Measurements from ENCODE around the gene MTURN.

The MTURN gene

GRCh38 chr7:30170476-30171205 lies 35.9 kb downstream of the MTURN start:
- no peak overlapping the region for H3K9ac ChIP-seq (ENCODE audit: low read depth, low read length)

GRCh38 chr7:30171766-30172447 lies 37.1 kb downstream of the MTURN start:
- no peak overlapping the region for H3K9ac ChIP-seq (ENCODE audit: low read depth, low read length)
- H3K36me3 ChIP-seq (ENCODE audit: control insufficient read depth, insufficient read depth, low read length): no peaks in the 10 kb centered on the region
- no peak overlapping the region for H3K4me3 ChIP-seq (ENCODE audit: low read depth, low read length)
- H3K27ac ChIP-seq (ENCODE audit: low read depth, low read length): no peak overlapping the region
- peaks cover 23% of the 10 kb centered on the region for H3K4me1 ChIP-seq (ENCODE audit: control insufficient read depth, insufficient read depth, low read length)
- peaks cover 28% of the 10 kb centered on the region for H3K27me3 ChIP-seq (ENCODE audit: control insufficient read depth, insufficient read depth, low read length)
- H3K9me3 ChIP-seq (ENCODE audit: control insufficient read depth, insufficient read depth, low read length): no peaks in the 10 kb centered on the region

More at GRCh38 chr7:30170476-30171205, 35.9 kb downstream of the MTURN start:
- no peaks in the 10 kb centered on the region for H3K36me3 ChIP-seq (ENCODE audit: control insufficient read depth, insufficient read depth, low read length)
- H3K4me1 ChIP-seq (ENCODE audit: control insufficient read depth, insufficient read depth, low read length): peaks cover 29% of the 10 kb centered on the region
- no peaks in the 10 kb centered on the region for H3K9me3 ChIP-seq (ENCODE audit: control insufficient read depth, insufficient read depth, low read length)
- no peak overlapping the region for H3K27ac ChIP-seq (ENCODE audit: low read depth, low read length)
- H3K27me3 ChIP-seq (ENCODE audit: control insufficient read depth, insufficient read depth, low read length): peaks cover 34% of the 10 kb centered on the region
- no peak overlapping the region for H3K4me3 ChIP-seq (ENCODE audit: low read depth, low read length)

GRCh38 chr7:30172451-30172850 lies 37.7 kb downstream of the MTURN start:
- Histone ChIP-seq H3K9me3 (ENCODE audit: control insufficient read depth, insufficient read depth, low read length) (no peaks in the 10 kb centered on the region), H3K4me3 (ENCODE audit: low read depth, low read length) (no peak overlapping the region), H3K4me1 (ENCODE audit: control insufficient read depth, insufficient read depth, low read length) (peaks cover 23% of the 10 kb centered on the region), H3K27ac (ENCODE audit: low read depth, low read length) (no peak overlapping the region), H3K9ac (ENCODE audit: low read depth, low read length) (no peak overlapping the region), H3K36me3 (ENCODE audit: control insufficient read depth, insufficient read depth, low read length) (no peaks in the 10 kb centered on the region), H3K27me3 (ENCODE audit: control insufficient read depth, insufficient read depth, low read length) (peaks cover 23% of the 10 kb centered on the region)

DNA sequence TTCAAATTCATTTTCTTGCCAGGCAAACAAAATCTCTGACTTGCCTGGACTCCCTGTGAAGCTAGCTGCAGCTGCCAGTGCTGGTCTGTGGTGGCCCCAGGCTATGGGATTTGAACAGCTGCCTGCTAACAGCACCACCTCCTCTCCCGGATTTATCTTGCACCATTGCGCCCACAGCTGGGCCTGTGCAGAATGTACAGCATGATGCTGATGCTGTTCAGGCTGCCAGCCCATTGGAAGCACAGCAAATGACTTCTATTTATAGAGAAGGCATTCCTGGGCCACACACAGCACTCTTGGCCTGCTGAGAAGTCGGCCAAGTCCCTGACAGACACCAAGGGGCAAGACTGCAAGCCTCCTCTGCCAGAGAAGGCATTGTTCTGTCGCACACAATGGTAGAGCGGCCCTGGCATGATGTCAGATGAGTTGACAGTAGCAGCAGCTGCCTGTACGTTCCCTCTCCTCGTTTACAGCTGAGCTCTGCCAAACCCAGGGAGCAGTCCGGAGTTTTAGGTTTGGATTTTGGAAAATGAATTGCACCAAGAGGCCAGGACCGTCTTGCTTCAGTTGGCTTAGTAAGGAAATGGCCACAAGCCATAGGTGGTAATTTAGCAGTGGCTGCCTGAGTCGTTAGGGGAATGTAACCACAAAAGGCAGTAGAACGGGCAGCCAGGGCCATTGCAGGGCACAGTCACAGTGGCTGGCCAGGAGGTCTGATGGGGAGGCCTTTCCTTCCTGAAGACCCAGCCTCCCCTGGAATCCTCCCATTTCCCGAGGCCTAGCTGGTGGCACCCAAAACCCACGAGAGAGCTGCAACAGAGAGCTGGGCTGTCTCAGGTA lies 38.5 kb downstream of the MTURN start:
- Histone ChIP-seq H3K27ac (ENCODE audit: low read depth, low read length) (no peak overlapping the region), H3K27me3 (ENCODE audit: control insufficient read depth, insufficient read depth, low read length) (peaks cover 15% of the 10 kb centered on the region), H3K36me3 (ENCODE audit: control insufficient read depth, insufficient read depth, low read length) (no peaks in the 10 kb centered on the region), H3K4me1 (ENCODE audit: control insufficient read depth, insufficient read depth, low read length) (peaks cover 18% of the 10 kb centered on the region), H3K9ac (ENCODE audit: low read depth, low read length) (no peak overlapping the region), H3K9me3 (ENCODE audit: control insufficient read depth, insufficient read depth, low read length) (no peaks in the 10 kb centered on the region), H3K4me3 (ENCODE audit: low read depth, low read length) (no peak overlapping the region)

DNA sequence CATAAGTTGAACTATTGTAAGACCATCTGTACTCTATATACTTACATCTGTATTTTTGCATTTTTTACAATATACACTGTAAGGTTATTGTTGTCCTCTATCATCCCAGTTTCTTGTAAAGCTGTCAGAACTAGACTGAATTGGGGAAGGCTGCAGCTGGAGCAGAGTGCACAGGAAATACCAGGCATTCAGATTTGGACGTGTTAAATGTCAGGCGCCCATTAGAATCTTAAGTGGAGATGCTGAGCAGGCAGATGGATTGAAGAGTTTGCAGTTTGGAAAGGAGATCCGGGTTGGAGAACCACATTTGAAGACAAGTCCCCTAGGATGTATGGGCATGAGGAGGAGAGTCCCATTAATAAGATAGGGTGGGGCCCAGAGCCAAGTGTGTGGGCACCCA lies 40.4 kb downstream of the MTURN start:
- Histone ChIP-seq H3K9ac (ENCODE audit: low read depth, low read length) (no peak overlapping the region), H3K27me3 (ENCODE audit: control insufficient read depth, insufficient read depth, low read length) (peaks cover 7% of the 10 kb centered on the region; the same call in 1 of the 2 replicates), H3K9me3 (ENCODE audit: control insufficient read depth, insufficient read depth, low read length) (no peaks in the 10 kb centered on the region), H3K27ac (ENCODE audit: low read depth, low read length) (no peak overlapping the region), H3K36me3 (ENCODE audit: control insufficient read depth, insufficient read depth, low read length) (no peaks in the 10 kb centered on the region), H3K4me3 (ENCODE audit: low read depth, low read length) (no peak overlapping the region), H3K4me1 (ENCODE audit: control insufficient read depth, insufficient read depth, low read length) (peaks cover 2% of the 10 kb centered on the region; the same call in 1 of the 2 replicates)

DNA sequence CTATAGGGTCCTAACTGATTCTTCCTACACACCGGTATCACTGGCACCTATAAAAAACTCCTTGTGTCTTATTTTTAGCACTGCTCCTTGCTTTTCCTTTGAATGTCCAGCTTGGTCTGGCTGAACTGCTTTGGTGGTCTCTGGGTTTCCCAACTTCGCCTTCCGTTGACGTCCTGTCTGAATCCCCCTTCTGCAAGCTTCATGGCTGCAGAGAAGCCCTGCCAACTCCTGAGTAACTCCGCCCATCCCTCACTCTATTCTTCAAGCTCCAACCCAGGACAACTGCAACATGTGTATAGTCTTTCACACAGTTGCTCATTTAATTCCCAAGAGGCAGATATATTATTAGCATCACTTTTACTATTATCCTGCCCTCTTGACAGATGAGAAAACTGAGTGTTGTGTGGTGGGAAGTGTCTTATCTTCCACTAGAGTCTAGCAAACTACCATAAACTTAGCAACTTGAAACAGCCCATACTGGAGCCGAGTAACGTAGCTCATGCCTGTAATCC lies 40.9 kb downstream of the MTURN start:
- Histone ChIP-seq H3K9ac (ENCODE audit: low read depth, low read length) (no peak overlapping the region), H3K27me3 (ENCODE audit: control insufficient read depth, insufficient read depth, low read length) (peaks cover 4% of the 10 kb centered on the region; the same call in 1 of the 2 replicates), H3K4me1 (ENCODE audit: control insufficient read depth, insufficient read depth, low read length) (peaks cover 2% of the 10 kb centered on the region; the same call in 1 of the 2 replicates), H3K9me3 (ENCODE audit: control insufficient read depth, insufficient read depth, low read length) (no peaks in the 10 kb centered on the region), H3K36me3 (ENCODE audit: control insufficient read depth, insufficient read depth, low read length) (no peaks in the 10 kb centered on the region), H3K4me3 (ENCODE audit: low read depth, low read length) (no peak overlapping the region), H3K27ac (ENCODE audit: low read depth, low read length) (no peak overlapping the region)

GRCh38 chr7:30176463-30177109 lies 41.8 kb downstream of the MTURN start:
- no peaks in the 10 kb centered on the region for H3K9me3 ChIP-seq (ENCODE audit: control insufficient read depth, insufficient read depth, low read length)
- no peak overlapping the region for H3K9ac ChIP-seq (ENCODE audit: low read depth, low read length)
- H3K36me3 ChIP-seq (ENCODE audit: control insufficient read depth, insufficient read depth, low read length): no peaks in the 10 kb centered on the region
- H3K27me3 ChIP-seq (ENCODE audit: control insufficient read depth, insufficient read depth, low read length): no peaks in the 10 kb centered on the region
- no peak overlapping the region for H3K4me3 ChIP-seq (ENCODE audit: low read depth, low read length)
- H3K4me1 ChIP-seq (ENCODE audit: control insufficient read depth, insufficient read depth, low read length): peaks cover 2% of the 10 kb centered on the region; the same call in 1 of the 2 replicates
- no peak overlapping the region for H3K27ac ChIP-seq (ENCODE audit: low read depth, low read length)

DNA sequence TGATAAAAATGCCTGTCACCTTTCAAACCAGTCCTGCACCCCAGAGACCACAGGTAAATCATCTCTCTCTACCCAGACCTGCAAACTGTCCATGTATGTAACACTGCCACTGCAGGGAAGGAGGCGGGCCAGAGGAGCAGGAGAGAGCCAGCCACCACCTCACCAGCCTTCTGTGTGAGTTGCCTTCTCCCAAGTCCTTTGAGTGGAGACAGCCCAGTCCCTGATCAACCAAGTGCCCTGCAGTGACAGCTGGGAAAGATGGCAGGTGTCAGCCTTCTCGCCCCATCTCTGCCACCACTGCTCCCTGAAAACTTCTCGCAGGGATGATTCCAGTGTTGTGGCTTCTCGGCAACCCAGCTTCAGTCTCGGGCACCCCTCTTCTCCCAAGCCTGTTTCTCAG lies 42.4 kb downstream of the MTURN start:
- Histone ChIP-seq H3K9me3 (ENCODE audit: control insufficient read depth, insufficient read depth, low read length) (no peaks in the 10 kb centered on the region), H3K4me1 (ENCODE audit: control insufficient read depth, insufficient read depth, low read length) (peaks cover 2% of the 10 kb centered on the region; the same call in 1 of the 2 replicates), H3K4me3 (ENCODE audit: low read depth, low read length) (no peak overlapping the region), H3K9ac (ENCODE audit: low read depth, low read length) (no peak overlapping the region), H3K36me3 (ENCODE audit: control insufficient read depth, insufficient read depth, low read length) (no peaks in the 10 kb centered on the region), H3K27ac (ENCODE audit: low read depth, low read length) (no peak overlapping the region), H3K27me3 (ENCODE audit: control insufficient read depth, insufficient read depth, low read length) (no peaks in the 10 kb centered on the region)

GRCh38 chr7:30177965-30178364 lies 43.2 kb downstream of the MTURN start:
- Histone ChIP-seq H3K9me3 (ENCODE audit: control insufficient read depth, insufficient read depth, low read length) (no peaks in the 10 kb centered on the region), H3K4me1 (ENCODE audit: control insufficient read depth, insufficient read depth, low read length) (peaks cover 2% of the 10 kb centered on the region; the same call in 1 of the 2 replicates), H3K27ac (ENCODE audit: low read depth, low read length) (no peak overlapping the region), H3K9ac (ENCODE audit: low read depth, low read length) (no peak overlapping the region), H3K27me3 (ENCODE audit: control insufficient read depth, insufficient read depth, low read length) (no peaks in the 10 kb centered on the region), H3K4me3 (ENCODE audit: low read depth, low read length) (no peak overlapping the region), H3K36me3 (ENCODE audit: control insufficient read depth, insufficient read depth, low read length) (no peaks in the 10 kb centered on the region)

- no peak overlapping the region for H3K4me3 ChIP-seq (ENCODE audit: low read depth, low read length)
Measured at GRCh38 chr7:30178748-30179436, 44.1 kb downstream of the MTURN start.

More at GRCh38 chr7:30178748-30179436, 44.1 kb downstream of the MTURN start:
- Histone ChIP-seq H3K9me3 (ENCODE audit: control insufficient read depth, insufficient read depth, low read length) (no peaks in the 10 kb centered on the region), H3K9ac (ENCODE audit: low read depth, low read length) (no peak overlapping the region), H3K36me3 (ENCODE audit: control insufficient read depth, insufficient read depth, low read length) (no peaks in the 10 kb centered on the region), H3K27me3 (ENCODE audit: control insufficient read depth, insufficient read depth, low read length) (no peaks in the 10 kb centered on the region), H3K4me1 (ENCODE audit: control insufficient read depth, insufficient read depth, low read length) (no peaks in the 10 kb centered on the region; the same call in 1 of the 2 replicates), H3K27ac (ENCODE audit: low read depth, low read length) (no peak overlapping the region)
